HUES6 (cell line): ENCODE data around the gene SCN1B.

Experiments used
- H3K27ac ChIP-seq: 2 replicates; pipeline ENCODE4 v1.7.0; 2013; ENCODE audit warnings: low read depth, mild to moderate bottlenecking, low read length, inconsistent platforms
- H3K27me3 ChIP-seq: 2 replicates; pipeline ENCODE4 v1.6.1; 2013; ENCODE audit warnings: low read length; ENCODE audit not compliant: control insufficient read depth, insufficient read depth
- H3K36me3 ChIP-seq: 2 replicates; pipeline ENCODE4 v1.6.1; 2013; ENCODE audit warnings: low read length; ENCODE audit not compliant: control insufficient read depth, insufficient read depth
- H3K4me1 ChIP-seq: 2 replicates; pipeline ENCODE4 v1.6.1; 2013; ENCODE audit warnings: low read length; ENCODE audit not compliant: control insufficient read depth, insufficient read depth
- H3K4me3 ChIP-seq: 2 replicates; pipeline ENCODE4 v1.5.1; 2013; ENCODE audit warnings: low read depth, low read length
- H3K9ac ChIP-seq: one replicate; pipeline ENCODE4 v1.6.1; 2013; ENCODE audit warnings: mild to moderate bottlenecking, low read length
- H3K9me3 ChIP-seq: 2 replicates; pipeline ENCODE4 v1.6.1; 2013; ENCODE audit warnings: low read depth, low read length; ENCODE audit not compliant: control insufficient read depth, insufficient read depth

SCN1B gene

DNA sequence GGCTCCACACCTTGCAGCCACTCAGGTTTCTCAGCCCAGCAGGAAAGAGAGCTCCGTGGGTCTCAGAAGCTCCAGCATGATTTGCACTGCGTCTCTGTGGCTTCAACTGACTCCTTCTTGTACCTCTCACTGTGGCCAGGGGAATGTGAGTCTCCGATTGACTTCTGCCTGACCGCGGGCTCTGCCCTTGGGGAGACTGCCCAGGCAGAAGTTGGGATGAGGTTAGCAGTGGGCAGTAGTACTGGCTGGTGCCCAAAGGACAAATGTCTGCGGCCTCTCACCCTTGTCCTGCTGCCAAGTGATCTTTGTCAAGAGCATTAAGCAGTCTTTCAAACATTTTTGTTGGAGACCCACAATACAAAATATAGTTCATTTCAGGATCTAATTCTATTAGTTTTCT, 50.9 kb downstream of the SCN1B start:
- Histone ChIP-seq H3K9me3 (peaks cover 4% of the 10 kb centered on the region; the same call in 1 of the 2 replicates), H3K27ac (no peak overlapping the region), H3K9ac (no peak overlapping the region), H3K4me3 (no peak overlapping the region), H3K4me1 (peaks cover 8% of the 10 kb centered on the region), H3K27me3 (no peaks in the 10 kb centered on the region), H3K36me3 (no peaks in the 10 kb centered on the region)

DNA sequence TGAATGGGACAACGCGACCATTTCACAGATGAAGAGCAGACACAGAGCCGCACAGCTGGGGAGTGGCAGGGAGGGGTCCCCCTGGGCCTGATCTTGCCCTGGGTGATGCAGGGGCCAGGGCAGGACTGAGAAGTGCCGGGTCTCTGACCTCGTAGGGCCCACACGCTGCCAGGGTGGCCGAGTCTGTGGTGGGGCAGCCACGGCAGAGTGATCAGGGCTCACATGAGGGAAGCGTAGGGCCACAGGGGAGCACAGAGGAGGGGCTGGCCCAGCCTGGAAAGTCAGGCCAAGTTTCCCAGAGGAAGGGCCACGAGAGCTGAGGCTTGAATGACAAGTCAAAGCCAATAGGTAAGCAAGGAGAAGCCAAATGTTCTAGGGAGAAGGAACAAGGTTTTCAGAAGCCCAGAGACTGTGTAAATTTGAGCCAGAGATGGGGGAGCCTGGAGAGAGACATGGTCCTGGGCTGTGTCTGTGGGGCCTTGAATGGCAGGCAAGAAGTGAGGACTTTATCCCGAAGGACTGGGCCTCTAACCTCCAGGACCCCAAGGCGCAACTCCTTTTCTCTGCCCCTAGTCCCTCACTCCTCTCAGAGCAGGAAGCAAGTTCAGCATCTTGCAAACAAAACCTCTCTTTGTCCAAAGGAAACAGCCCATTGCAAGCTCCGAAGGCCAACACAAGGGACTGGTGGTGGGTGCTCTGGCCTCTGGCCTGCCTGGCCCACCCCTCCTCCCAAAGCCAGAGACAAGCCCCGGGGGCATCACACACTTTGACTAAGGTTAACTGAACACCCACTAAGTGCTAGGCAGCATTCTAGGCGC, 53.6 kb downstream of the SCN1B start:
- peaks cover 18% of the 10 kb centered on the region for H3K4me1 ChIP-seq
- H3K27me3 ChIP-seq = no peaks in the 10 kb centered on the region
- no peak overlapping the region for H3K9ac ChIP-seq
- H3K36me3 ChIP-seq = no peaks in the 10 kb centered on the region
- no peak overlapping the region for H3K27ac ChIP-seq
- no peak overlapping the region for H3K4me3 ChIP-seq
- H3K9me3 ChIP-seq = peaks cover 4% of the 10 kb centered on the region; the same call in 1 of the 2 replicates

DNA sequence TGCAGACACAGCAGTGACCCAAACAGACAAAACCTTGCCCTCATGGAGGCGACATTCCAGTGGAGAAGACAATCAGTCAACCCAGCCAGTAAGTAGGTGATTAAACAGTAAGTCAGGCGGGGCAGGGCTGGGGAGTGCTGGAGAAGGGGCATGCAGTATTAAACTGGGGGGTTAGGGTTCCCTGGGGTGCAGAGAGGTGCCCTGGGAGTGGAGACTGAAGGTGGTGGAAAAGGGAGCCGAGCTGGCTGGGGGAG, 54.2 kb downstream of the SCN1B start:
- Histone ChIP-seq H3K27ac (no peak overlapping the region), H3K4me3 (no peak overlapping the region), H3K27me3 (no peaks in the 10 kb centered on the region), H3K4me1 (peaks cover 21% of the 10 kb centered on the region), H3K36me3 (no peaks in the 10 kb centered on the region), H3K9ac (no peak overlapping the region), H3K9me3 (peaks cover 4% of the 10 kb centered on the region; the same call in 1 of the 2 replicates)

DNA sequence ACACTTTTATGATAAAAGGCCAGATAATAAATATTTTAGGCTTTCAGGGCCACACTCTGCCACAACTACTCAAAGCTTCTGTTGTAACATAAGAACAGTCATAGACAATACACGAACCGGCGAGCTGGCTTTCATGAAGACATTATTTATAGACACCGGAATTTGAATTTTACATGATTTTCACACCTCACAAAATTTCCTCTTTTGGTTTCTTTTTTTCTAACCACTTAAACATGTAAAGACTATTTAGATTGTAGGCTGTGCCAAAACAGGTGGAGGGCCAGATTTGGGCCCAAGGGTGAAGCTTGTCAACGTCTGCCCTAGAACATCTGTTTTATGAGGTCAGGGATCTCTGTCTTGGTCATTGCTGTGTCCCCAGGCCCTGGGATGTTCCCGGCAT, 55.7 kb downstream of the SCN1B start:
- Histone ChIP-seq H3K4me3 (no peak overlapping the region), H3K27me3 (no peaks in the 10 kb centered on the region), H3K36me3 (no peaks in the 10 kb centered on the region), H3K9ac (no peak overlapping the region), H3K4me1 (peaks cover 30% of the 10 kb centered on the region), H3K9me3 (peaks cover 4% of the 10 kb centered on the region; the same call in 1 of the 2 replicates), H3K27ac (no peak overlapping the region)

DNA sequence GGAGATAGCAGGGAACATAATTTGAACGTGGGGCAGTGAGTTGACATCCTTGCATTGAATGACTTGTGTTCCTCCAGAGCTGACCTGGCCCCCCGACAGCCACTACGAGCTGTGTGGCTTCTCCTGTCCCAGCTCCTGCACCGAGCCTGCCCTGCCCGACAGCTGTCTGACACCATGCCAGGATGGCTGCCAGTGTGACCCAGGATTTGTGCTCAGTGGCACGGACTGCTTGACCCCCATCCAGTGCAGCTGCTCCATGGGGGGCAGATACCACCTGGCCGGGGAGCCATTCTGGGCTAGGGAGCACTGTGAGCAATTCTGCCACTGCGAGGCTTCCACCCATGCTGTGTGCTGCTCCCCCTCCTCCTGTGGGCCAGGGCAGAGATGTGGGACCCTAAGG, 56.2 kb downstream of the SCN1B start:
- no peak overlapping the region for H3K27ac ChIP-seq
- no peaks in the 10 kb centered on the region for H3K27me3 ChIP-seq
- no peaks in the 10 kb centered on the region for H3K36me3 ChIP-seq
- no peak overlapping the region for H3K4me3 ChIP-seq
- peaks cover 4% of the 10 kb centered on the region; the same call in 1 of the 2 replicates for H3K9me3 ChIP-seq
- no peak overlapping the region for H3K9ac ChIP-seq
- H3K4me1 ChIP-seq = peaks cover 32% of the 10 kb centered on the region

DNA sequence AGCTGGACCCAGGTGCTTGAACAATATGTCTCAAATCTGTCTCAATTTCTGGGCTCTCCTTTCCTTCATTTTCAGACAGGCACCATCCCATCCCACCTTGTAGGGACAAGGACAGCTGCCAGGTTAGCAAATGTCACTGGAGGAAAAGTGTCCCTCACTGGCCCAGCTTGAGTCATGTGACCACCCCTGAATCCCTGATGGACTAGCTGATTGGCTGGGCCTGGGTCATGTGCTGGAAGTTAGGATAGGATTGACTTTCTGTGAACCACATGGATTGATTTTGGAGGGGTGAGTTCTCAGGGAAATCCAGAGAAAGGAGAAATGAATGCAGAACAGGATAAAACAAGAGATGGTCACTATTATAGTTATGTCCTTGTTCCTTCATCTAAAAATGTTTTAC, 57.1 kb downstream of the SCN1B start:
- Histone ChIP-seq H3K4me1 (peaks cover 32% of the 10 kb centered on the region), H3K9me3 (peaks cover 2% of the 10 kb centered on the region; the same call in 1 of the 2 replicates), H3K9ac (no peak overlapping the region), H3K27ac (no peak overlapping the region), H3K27me3 (no peaks in the 10 kb centered on the region), H3K4me3 (no peak overlapping the region), H3K36me3 (no peaks in the 10 kb centered on the region)

DNA sequence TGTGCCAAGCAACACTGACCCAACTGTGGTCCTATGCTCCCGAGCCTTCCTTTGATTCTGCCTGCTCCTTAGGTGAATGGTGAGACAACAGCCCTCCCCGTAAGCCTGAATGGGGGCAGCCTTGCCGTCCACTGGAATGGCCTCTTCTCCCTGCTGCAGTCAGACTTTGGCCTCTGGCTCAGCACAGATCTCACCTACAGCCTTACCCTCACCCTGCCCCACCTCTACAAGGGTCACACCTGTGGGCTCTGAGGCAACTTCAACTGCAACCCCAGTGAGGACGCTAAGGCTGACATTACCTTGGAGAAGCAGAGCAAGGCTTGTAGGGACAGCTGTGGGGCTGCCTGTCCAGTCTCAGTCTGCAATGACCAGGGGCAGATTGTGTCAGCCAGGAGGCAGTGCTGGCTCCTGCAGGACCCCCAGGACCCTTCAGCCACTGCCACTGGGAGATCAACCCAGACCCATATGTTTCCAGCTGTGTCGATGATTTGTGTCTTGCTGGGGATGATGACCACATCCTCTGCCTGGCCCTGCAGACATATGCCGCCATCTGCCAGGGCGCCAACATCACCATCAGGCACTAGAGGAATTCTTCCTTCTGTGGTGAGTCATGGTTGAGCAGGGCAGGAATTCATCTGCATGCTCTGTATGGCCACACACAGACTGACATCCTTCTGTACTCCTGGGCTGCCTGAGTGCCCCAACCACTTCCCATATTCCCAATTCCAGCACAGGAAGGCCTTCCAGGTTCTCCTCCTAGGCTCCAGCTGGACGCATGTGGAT, 58.1 kb downstream of the SCN1B start:
- peaks cover 32% of the 10 kb centered on the region for H3K4me1 ChIP-seq
- no peaks in the 10 kb centered on the region for H3K9me3 ChIP-seq

DNA sequence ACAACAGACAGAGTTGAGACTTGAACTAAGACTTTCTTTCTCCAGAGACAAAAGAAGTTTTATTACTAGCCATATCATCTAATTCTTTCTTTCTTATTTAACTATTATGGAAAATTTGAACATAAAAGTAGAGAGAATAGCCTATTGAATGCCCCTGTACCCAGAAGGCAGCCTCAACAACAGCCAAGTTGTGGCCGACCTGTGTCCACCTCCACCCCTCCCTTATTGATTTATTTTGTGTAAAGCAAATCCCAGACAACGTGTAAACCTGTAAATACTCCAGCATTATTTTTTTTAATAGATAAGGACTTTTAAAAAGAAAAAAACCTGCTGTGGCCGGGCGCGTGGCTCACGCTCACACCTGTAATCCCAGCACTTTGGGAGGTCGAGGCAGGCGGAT, 59.3 kb downstream of the SCN1B start:
- Histone ChIP-seq H3K27me3 (no peaks in the 10 kb centered on the region), H3K4me3 (no peak overlapping the region), H3K9me3 (no peaks in the 10 kb centered on the region), H3K27ac (no peak overlapping the region), H3K9ac (no peak overlapping the region), H3K36me3 (no peaks in the 10 kb centered on the region), H3K4me1 (peaks cover 25% of the 10 kb centered on the region)

More for the DNA sequence above, 58.1 kb downstream of the SCN1B start:
- Histone ChIP-seq H3K9ac (no peak overlapping the region), H3K36me3 (no peaks in the 10 kb centered on the region), H3K27me3 (no peaks in the 10 kb centered on the region), H3K4me3 (no peak overlapping the region), H3K27ac (no peak overlapping the region)
